Endothelial cell of umbilical vein (primary cell): Measurements from ENCODE around the gene PLEKHG7. TPM values are rescaled to one million over a fixed set of nuclear protein-coding genes. Genes with fewer than 3 reads are reported as not detected.

Source experiments
- BruUV-seq: library from RNA; stranded (reverse); fragments of 400-500 nt; replicated peaks from 2 replicates; lab custom pipeline; 2021; lab: Mats Ljungman, UMichigan
- CTCF ChIA-PET: fragments of 300-600, 350-600 bp; sonication (Branson Sonifier 250); formaldehyde crosslinking; loops from one replicate; lab custom pipeline; 2021; ENCODE audit warnings: antibody characterized with exemption, inconsistent platforms; lab: Charles Lee
- POLR2A ChIA-PET: fragments of 300-600, 350-600 bp; sonication (Branson Sonifier 250); formaldehyde crosslinking; loops from one replicate; lab custom pipeline; 2021; ENCODE audit warnings: antibody characterized with exemption, inconsistent platforms; lab: Charles Lee
- DNase-seq: peaks from one replicate; pipeline ENCODE4 v3.0.0-alpha.2; 2011; ENCODE audit warnings: low read depth, low spot score
- FAIRE-seq: peaks from 2 replicates; lab custom pipeline; 2011; peaks lifted over from hg19 to GRCh38; lab: Jason Lieb, UNC
- H2AFZ ChIP-seq: 2 replicates; pipeline ENCODE4 v1.6.0; 2012; ENCODE audit warnings: low read depth, low read length, control low read depth, inconsistent platforms
- H3K27ac ChIP-seq: 2 replicates; pipeline ENCODE4 v1.5.1; 2011; ENCODE audit warnings: low read depth, mild to moderate bottlenecking, control low read depth, low read length, moderate library complexity; ENCODE audit not compliant: insufficient read depth
- H3K27me3 ChIP-seq, 2 experiments: 2 replicates each; pipeline versions ENCODE4 v1.6.0 to v1.6.1; 2011; ENCODE audit warnings: low read length in 2 of 2, mixed read lengths in 1 of 2; ENCODE audit not compliant: control insufficient read depth in 2 of 2, insufficient read depth in 2 of 2
- H3K36me3 ChIP-seq, 2 experiments: 2 replicates in 1 of 2; 3 replicates in 1 of 2; pipeline ENCODE4 v1.5.1; 2011; ENCODE audit warnings: low read length in 2 of 2, mild to moderate bottlenecking in 1 of 2, moderate library complexity in 1 of 2; ENCODE audit not compliant: control insufficient read depth in 2 of 2, insufficient read depth in 2 of 2; ENCODE audit errors: extremely low read depth in 1 of 2
- H3K4me1 ChIP-seq: 3 replicates; pipeline ENCODE4 v1.5.1; 2011; ENCODE audit warnings: mild to moderate bottlenecking, low read length; ENCODE audit not compliant: control insufficient read depth, insufficient read depth; ENCODE audit errors: extremely low read depth
- H3K4me2 ChIP-seq: 2 replicates; pipeline ENCODE4 v1.6.1; 2011; ENCODE audit warnings: low read length, control low read depth, mixed read lengths; ENCODE audit not compliant: insufficient read depth
- H3K4me3 ChIP-seq, 3 experiments: fragments of 200-600 bp in 1 of 3; sonication (generic), shearing (Covaris generic) in 1 of 3; replicated peaks in 1 of 3; 2 replicates each; pipeline ENCODE4 v1.5.1; 2011 to 2016; ENCODE audit warnings: control low read depth in 3 of 3, low read length in 3 of 3, mild to moderate bottlenecking in 2 of 3, inconsistent platforms in 1 of 3, low read depth in 1 of 3, moderate library complexity in 1 of 3; ENCODE audit not compliant: insufficient read depth in 1 of 3
- H3K79me2 ChIP-seq: 2 replicates; pipeline ENCODE4 v1.6.0; 2012; ENCODE audit warnings: low read length, inconsistent platforms; ENCODE audit not compliant: control insufficient read depth, insufficient read depth
- H3K9ac ChIP-seq: replicated peaks from 2 replicates; pipeline ENCODE3; 2011; ENCODE audit warnings: low read length, control low read depth; ENCODE audit not compliant: insufficient read depth; ENCODE audit errors: extremely low read depth
- H3K9me1 ChIP-seq: replicated peaks from 3 replicates; pipeline ENCODE4 v1.6.0; 2011; ENCODE audit warnings: mild to moderate bottlenecking, low read length; ENCODE audit not compliant: control insufficient read depth, insufficient read depth; ENCODE audit errors: extremely low read depth
- H3K9me3 ChIP-seq: replicated peaks from 2 replicates; pipeline ENCODE4 v1.5.1; 2012; ENCODE audit warnings: low read length, inconsistent platforms; ENCODE audit not compliant: control insufficient read depth, insufficient read depth
- H4K20me1 ChIP-seq: replicated peaks from 2 replicates; pipeline ENCODE3; 2011; ENCODE audit warnings: mild to moderate bottlenecking, low read length; ENCODE audit not compliant: control insufficient read depth, insufficient read depth; ENCODE audit errors: extremely low read depth
- CTCF ChIP-seq, 2 donors: IDR thresholded peaks; 1 replicate in 1 of 2; 2 replicates in 1 of 2; pipeline ENCODE4 v1.5.1; 2011; ENCODE audit warnings: low read length in 2 of 2, mild to moderate bottlenecking in 2 of 2, moderate library complexity in 2 of 2, control low read depth in 1 of 2, inconsistent platforms in 1 of 2, low read depth in 1 of 2; ENCODE audit not compliant: insufficient read depth in 1 of 2; ENCODE audit errors: extremely low read depth in 1 of 2
- EZH2 ChIP-seq: IDR thresholded peaks from 2 replicates; pipeline ENCODE4 v1.6.1; 2012; ENCODE audit warnings: borderline replicate concordance, low read depth, mild to moderate bottlenecking, moderate library complexity, low read length, inconsistent platforms; ENCODE audit not compliant: severe bottlenecking
- FOS ChIP-seq: IDR thresholded peaks from 2 replicates; pipeline ENCODE4 v1.6.1; 2011; ENCODE audit warnings: mild to moderate bottlenecking, low read length, moderate library complexity, borderline replicate concordance; ENCODE audit not compliant: insufficient read depth
- GATA2 ChIP-seq: IDR thresholded peaks from 2 replicates; pipeline ENCODE4 v1.7.0; 2011; ENCODE audit warnings: low read depth, mild to moderate bottlenecking, moderate library complexity, mixed read lengths, low read length; ENCODE audit not compliant: insufficient read length, insufficient read depth
- JUN ChIP-seq: IDR thresholded peaks from 2 replicates; pipeline ENCODE4 v1.6.1; 2011; ENCODE audit warnings: borderline replicate concordance, low read depth; ENCODE audit not compliant: insufficient read length, insufficient read depth
- MAX ChIP-seq: IDR thresholded peaks from 2 replicates; pipeline ENCODE4 v1.6.1; 2011; ENCODE audit not compliant: insufficient read depth, insufficient read length
- MYC ChIP-seq: IDR thresholded peaks from one replicate; pipeline ENCODE4 v1.6.1; 2011; ENCODE audit warnings: mild to moderate bottlenecking, low read depth, low read length
- POLR2A ChIP-seq: IDR thresholded peaks from 2 replicates; pipeline ENCODE4 v1.6.1; 2012; ENCODE audit warnings: low read depth, mild to moderate bottlenecking, control low read depth, low read length
- POLR2AphosphoS5 ChIP-seq: IDR thresholded peaks from 2 replicates; pipeline ENCODE4 v1.6.1; 2012; ENCODE audit warnings: low read depth, mild to moderate bottlenecking, control low read depth, low read length, moderate library complexity; ENCODE audit not compliant: insufficient read depth
- dilution Hi-C: fragments of 300-500 bp; cut with MboI; formaldehyde crosslinking; loops from one replicate; pipeline ENCODE4 v1.15.0; 2019; ENCODE audit warnings: low sequenced_read_pairs; ENCODE audit not compliant: extremely low pct_ligation_motif_present
- intact Hi-C: fragments of 100-400 bp; cut with micrococcal nuclease; formaldehyde crosslinking; loops from one replicate; pipeline ENCODE4 v1.10.0; 2022
- polyA plus RNA-seq, 4 experiments: library from polyadenylated mRNA; depleted of rRNA in 3 of 4; stranded (reverse) in 3 of 4; unstranded in 1 of 4; fragments of >200 nt; gene quantifications; 2 replicates each; pipeline versions ENCODE4 v1.2.1 to v1.2.3, GENCODE V29; 2011 to 2012; ENCODE audit warnings: missing spikeins in 1 of 4
- total RNA-seq: library from RNA; stranded (reverse); gene quantifications from 2 replicates; pipeline ENCODE4 v1.2.3, GENCODE V29; 2021

The PLEKHG7 gene
- total and polyA plus RNA-seq, 2 donors (not counting 3 experiments of a cell fraction or from before 2014, with no cell fraction given), result not detected

- no peak overlapping the region for H3K9ac ChIP-seq
- H2AFZ ChIP-seq, result no peak overlapping the region
- no peaks in the 10 kb centered on the region for H3K9me3 ChIP-seq
- dilution Hi-C loops, result no loop called here
- FAIRE-seq (no peak), DNase-seq (no peak)
- no peak for TF ChIP-seq POLR2AphosphoS5
- TF ChIP-seq CTCF (IDR thresholded peaks at IDR 0.05; ENCODE audit: extremely low read depth in 1 of 2, insufficient read depth in 1 of 2, low read depth in 1 of 2, low read length in 2 of 2), result no peak
- TF ChIP-seq EZH2, result no peak
- TF ChIP-seq JUN, result no peak
- no peak for TF ChIP-seq GATA2
- no peak for TF ChIP-seq POLR2A
- no peak for TF ChIP-seq MAX
- TF ChIP-seq MYC, result no peak
- TF ChIP-seq FOS, result no peak
- no peak overlapping the region for H3K4me2 ChIP-seq
- H3K36me3 ChIP-seq, result no peaks in the 10 kb centered on the region
- no peak overlapping the region for H3K4me3 ChIP-seq
- ChIA-PET POLR2A (no interaction called here), CTCF (no interaction called here)
- intact Hi-C loops, result no loop called here
- peaks cover 4% of the 10 kb centered on the region for H3K4me1 ChIP-seq
- no peak overlapping the region for H3K27ac ChIP-seq
- H3K79me2 ChIP-seq, result no peaks in the 10 kb centered on the region
- H3K27me3 ChIP-seq, result no peaks in the 10 kb centered on the region
- no peaks in the 10 kb centered on the region for H3K9me1 ChIP-seq
- no peaks in the 10 kb centered on the region for H4K20me1 ChIP-seq
- no TSS peak for BruUV-seq
Observed at GRCh38 chr12:92695577-92695976, 7.2 kb upstream of the PLEKHG7 start.
